Fibroblast of the conjunctiva (primary cell): Measurements from ENCODE around the gene CCR5AS.
A peak's percentile ranks its signal among the peaks of the same experiment; 100 is the strongest.

Experiments
- DNase-seq: peaks from one replicate; pipeline ENCODE4 v3.0.0-alpha.2; 2010; ENCODE audit warnings: low read depth

CCR5AS gene

DNA sequence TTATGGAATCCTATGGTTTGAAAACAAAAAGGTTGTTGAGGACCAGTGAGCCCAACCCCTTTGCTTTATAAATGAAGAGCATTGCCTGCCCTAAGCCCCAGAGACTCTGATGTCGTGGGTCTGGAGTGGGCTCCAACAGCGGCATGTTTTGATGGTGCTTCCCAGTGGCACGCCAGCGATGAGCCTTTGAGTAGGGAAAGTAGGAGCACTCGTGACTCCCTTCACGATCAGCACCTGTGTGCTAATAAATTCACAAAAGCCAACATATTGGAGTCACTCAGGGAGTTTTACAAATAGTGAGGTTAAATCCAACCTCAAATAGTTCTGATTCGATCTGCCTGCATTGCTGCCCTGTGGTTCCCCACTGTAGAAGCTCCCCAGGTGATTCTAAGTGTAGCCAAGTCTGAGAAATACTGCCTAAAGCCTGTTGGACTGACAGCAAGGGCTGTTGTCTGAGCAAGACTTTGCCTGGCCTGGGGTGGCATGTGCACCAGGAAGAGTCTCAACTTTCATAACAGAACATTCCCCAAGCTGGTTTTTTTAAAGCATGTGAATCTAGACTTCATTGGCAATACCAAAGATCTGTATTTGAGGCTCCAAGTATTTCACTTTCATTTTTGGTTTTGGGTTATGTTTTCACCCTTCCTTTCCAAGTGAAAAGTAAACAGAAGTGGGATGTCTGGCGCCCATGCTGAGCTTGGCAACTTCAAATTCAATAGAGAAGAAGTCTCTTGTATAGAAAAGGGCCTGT lies 26.2 kb downstream of the CCR5AS start:
- DNase-seq: no peak

GRCh38 chr3:46378426-46378942 lies 28.4 kb downstream of the CCR5AS start:
- peak; percentile 29 for DNase-seq

- DNase-seq: no peak
Observed at GRCh38 chr3:46375814-46376213, 31.1 kb downstream of the CCR5AS start.

DNA sequence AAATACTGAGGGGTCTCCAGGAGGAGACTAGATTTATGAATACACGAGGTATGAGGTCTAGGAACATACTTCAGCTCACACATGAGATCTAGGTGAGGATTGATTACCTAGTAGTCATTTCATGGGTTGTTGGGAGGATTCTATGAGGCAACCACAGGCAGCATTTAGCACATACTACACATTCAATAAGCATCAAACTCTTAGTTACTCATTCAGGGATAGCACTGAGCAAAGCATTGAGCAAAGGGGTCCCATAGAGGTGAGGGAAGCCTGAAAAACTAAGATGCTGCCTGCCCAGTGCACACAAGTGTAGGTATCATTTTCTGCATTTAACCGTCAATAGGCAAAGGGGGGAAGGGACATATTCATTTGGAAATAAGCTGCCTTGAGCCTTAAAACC lies 31.6 kb downstream of the CCR5AS start:
- DNase-seq: no peak

DNA sequence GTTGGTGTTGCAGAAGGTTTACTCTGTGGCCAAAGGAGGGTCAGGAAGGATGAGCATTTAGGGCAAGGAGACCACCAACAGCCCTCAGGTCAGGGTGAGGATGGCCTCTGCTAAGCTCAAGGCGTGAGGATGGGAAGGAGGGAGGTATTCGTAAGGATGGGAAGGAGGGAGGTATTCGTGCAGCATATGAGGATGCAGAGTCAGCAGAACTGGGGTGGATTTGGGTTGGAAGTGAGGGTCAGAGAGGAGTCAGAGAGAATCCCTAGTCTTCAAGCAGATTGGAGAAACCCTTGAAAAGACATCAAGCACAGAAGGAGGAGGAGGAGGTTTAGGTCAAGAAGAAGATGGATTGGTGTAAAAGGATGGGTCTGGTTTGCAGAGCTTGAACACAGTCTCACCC lies 32.1 kb downstream of the CCR5AS start:
- no peak for DNase-seq

- peak; percentile 10 for DNase-seq
Observed at GRCh38 chr3:46372492-46373359, 34.1 kb downstream of the CCR5AS start.

GRCh38 chr3:46371519-46372340 lies 35.1 kb downstream of the CCR5AS start:
- DNase-seq: no peak

DNA sequence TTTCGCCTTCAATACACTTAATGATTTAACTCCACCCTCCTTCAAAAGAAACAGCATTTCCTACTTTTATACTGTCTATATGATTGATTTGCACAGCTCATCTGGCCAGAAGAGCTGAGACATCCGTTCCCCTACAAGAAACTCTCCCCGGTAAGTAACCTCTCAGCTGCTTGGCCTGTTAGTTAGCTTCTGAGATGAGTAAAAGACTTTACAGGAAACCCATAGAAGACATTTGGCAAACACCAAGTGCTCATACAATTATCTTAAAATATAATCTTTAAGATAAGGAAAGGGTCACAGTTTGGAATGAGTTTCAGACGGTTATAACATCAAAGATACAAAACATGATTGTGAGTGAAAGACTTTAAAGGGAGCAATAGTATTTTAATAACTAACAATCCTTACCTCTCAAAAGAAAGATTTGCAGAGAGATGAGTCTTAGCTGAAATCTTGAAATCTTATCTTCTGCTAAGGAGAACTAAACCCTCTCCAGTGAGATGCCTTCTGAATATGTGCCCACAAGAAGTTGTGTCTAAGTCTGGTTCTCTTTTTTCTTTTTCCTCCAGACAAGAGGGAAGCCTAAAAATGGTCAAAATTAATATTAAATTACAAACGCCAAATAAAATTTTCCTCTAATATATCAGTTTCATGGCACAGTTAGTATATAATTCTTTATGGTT lies 35.9 kb downstream of the CCR5AS start, which contains the start of gene CCR5:
Gene CCR5, plus strand, starts transcription at position 108 of the 680 bp plus-strand sequence. CDS start 1,957 bp downstream, outside the sequence.
- no peak for DNase-seq

- DNase-seq: no peak
Observed at GRCh38 chr3:46369675-46370132, 37.2 kb downstream of the CCR5AS start.

- DNase-seq: no peak
Observed at GRCh38 chr3:46369151-46369550, 37.7 kb downstream of the CCR5AS start.

- DNase-seq: no peak
Observed at GRCh38 chr3:46368569-46368968, 38.3 kb downstream of the CCR5AS start.

DNA sequence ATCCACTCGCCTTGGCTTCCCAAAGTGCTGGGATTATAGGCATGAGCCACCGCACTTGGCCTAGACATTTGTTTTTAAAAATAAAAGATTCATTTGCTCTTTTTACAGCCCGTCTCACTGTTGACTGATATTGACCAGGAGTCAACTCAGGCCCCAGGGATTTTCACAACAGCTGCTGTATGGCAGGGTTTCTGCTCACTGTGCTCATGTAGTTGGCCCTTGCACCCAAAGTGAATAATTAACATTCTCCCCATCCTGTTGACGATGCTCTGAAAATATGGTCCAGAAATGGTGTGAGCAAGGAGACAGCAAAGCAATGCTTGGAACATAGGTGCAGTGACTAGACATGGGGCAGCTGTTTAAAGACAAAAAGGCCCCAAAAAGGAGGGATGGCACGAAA lies 39.1 kb downstream of the CCR5AS start:
- no peak for DNase-seq

GRCh38 chr3:46365737-46366524 lies 40.9 kb downstream of the CCR5AS start:
- DNase-seq: no peak

- DNase-seq: no peak
Observed at GRCh38 chr3:46365041-46365440, 41.8 kb downstream of the CCR5AS start.

GRCh38 chr3:46361408-46362283 lies 45.2 kb downstream of the CCR5AS start:
- no peak for DNase-seq

- DNase-seq: no peak
Observed at GRCh38 chr3:46360907-46361306, 46.0 kb downstream of the CCR5AS start.

- no peak for DNase-seq
Observed at GRCh38 chr3:46359733-46360493, 47.0 kb downstream of the CCR5AS start.

GRCh38 chr3:46358466-46358865 lies 48.4 kb downstream of the CCR5AS start:
- no peak for DNase-seq

GRCh38 chr3:46356909-46357308 lies 50.0 kb downstream of the CCR5AS start:
- no peak for DNase-seq
